ENCODE data around the gene TUBA8.

- TF ChIP-seq CTCF (IDR thresholded peaks at IDR 0.05), result no peak
- TF ChIP-seq EP300 (IDR thresholded peaks at IDR 0.05), result no peak
These were observed 27.2 kb upstream of the TUBA8 start for GRCh38 chr22:18083406-18083805.

All from tibial nerve (tissue), 4 donors.